Measurements from ENCODE around the gene LRIG1.

- TF ChIP-seq POLR2AphosphoS5 (IDR thresholded peaks at IDR 0.05; ENCODE audit: low read depth, low read length) (no peak), POLR2A (IDR thresholded peaks at IDR 0.05; ENCODE audit: low read depth, low read length) (no peak), TAF1 (IDR thresholded peaks at IDR 0.05; ENCODE audit: borderline replicate concordance, low read depth, low read length) (no peak)
Observed at GRCh38 chr3:66396161-66396760, 104.6 kb downstream of the LRIG1 start.

Measured in GM12892 (cell line).